K562 (cell line): ENCODE data around the gene ROM1. TPM values are rescaled to one million over a fixed set of nuclear protein-coding genes. Genes with fewer than 3 reads are reported as not detected.

ENCODE experiments used
- ATF4 ChIP-seq: fragments of 450-650 bp; formaldehyde crosslinking; IDR thresholded peaks from 2 replicates; pipeline ENCODE4 v1.4.0; 2022; ENCODE audit warnings: mild to moderate bottlenecking, moderate library complexity
- CBX5 ChIP-seq: IDR thresholded peaks from 2 replicates; pipeline ENCODE4 v1.6.1; 2014; ENCODE audit warnings: low read depth, borderline replicate concordance
- CHD4 ChIP-seq: fragments of 200-600 bp; sonication (generic); IDR thresholded peaks from 3 replicates; pipeline ENCODE4 v1.6.1; 2012; ENCODE audit warnings: low read depth, mild to moderate bottlenecking, mixed read lengths, low read length, inconsistent platforms; ENCODE audit not compliant: insufficient read depth, insufficient replicate concordance, poor library complexity, severe bottlenecking
- CLOCK ChIP-seq: fragments of 250-450 bp; sonication (Bioruptor Pico); IDR thresholded peaks from 2 replicates; pipeline ENCODE4 v1.4.0; 2020; ENCODE audit warnings: mild to moderate bottlenecking, moderate library complexity, borderline replicate concordance
- ESRRA ChIP-seq: fragments of 450-650 bp; IDR thresholded peaks from 2 replicates; pipeline ENCODE4 v1.6.1; 2014; ENCODE audit warnings: low read depth, mild to moderate bottlenecking, moderate library complexity, borderline replicate concordance
- FOXK1 ChIP-seq: sonication (generic); formaldehyde crosslinking; IDR thresholded peaks from 2 replicates; pipeline ENCODE4 v1.8.0; 2022; ENCODE audit warnings: missing genetic modification reagents, mild to moderate bottlenecking, borderline replicate concordance
- HBP1 ChIP-seq: fragments of 450-650 bp; formaldehyde crosslinking; IDR thresholded peaks from 2 replicates; pipeline ENCODE4 v1.4.0; 2022; ENCODE audit warnings: missing genetic modification characterization
- HCFC1 ChIP-seq: IDR thresholded peaks from 2 replicates; pipeline ENCODE4 v1.6.1; 2012; ENCODE audit warnings: low read depth, low read length, improper control_type of control experiment
- HNRNPUL1 ChIP-seq: fragments of 200-400 bp; formaldehyde crosslinking; IDR thresholded peaks from 2 replicates; pipeline ENCODE4 v1.6.1; 2017; ENCODE audit warnings: low read length
- ILF3 ChIP-seq: fragments of 450-650 bp; IDR thresholded peaks from 2 replicates; pipeline ENCODE4 v1.6.1; 2018; ENCODE audit warnings: antibody characterized with exemption, mild to moderate bottlenecking, moderate library complexity, borderline replicate concordance
- LCOR ChIP-seq: sonication (generic); formaldehyde crosslinking; IDR thresholded peaks from 2 replicates; pipeline ENCODE4 v1.8.0; 2022; ENCODE audit warnings: mild to moderate bottlenecking, missing genetic modification reagents
- NRF1 ChIP-seq, 2 experiments: fragments of 450-650 bp; IDR thresholded peaks in 1 of 2; conservative IDR thresholded peaks in 1 of 2; 2 replicates each; pipeline ENCODE4 v1.6.1; 2014; ENCODE audit warnings: mild to moderate bottlenecking in 2 of 2
- NUFIP1 ChIP-seq: fragments of 450-650 bp; IDR thresholded peaks from 2 replicates; pipeline ENCODE4 v1.6.1; 2018; ENCODE audit not compliant: partially characterized antibody
- SRSF1 ChIP-seq: fragments of 200-400 bp; formaldehyde crosslinking; IDR thresholded peaks from 2 replicates; pipeline ENCODE4 v1.6.1; 2017; ENCODE audit warnings: mild to moderate bottlenecking, low read depth, low read length, moderate library complexity
- TGIF2 ChIP-seq: sonication (generic); formaldehyde crosslinking; IDR thresholded peaks from 2 replicates; pipeline ENCODE4 v1.8.1; 2022; ENCODE audit warnings: mild to moderate bottlenecking, missing genetic modification reagents, moderate library complexity
- XRCC3 ChIP-seq: fragments of 450-650 bp; IDR thresholded peaks from 2 replicates; pipeline ENCODE4 v1.6.1; 2017; ENCODE audit warnings: mild to moderate bottlenecking, moderate library complexity
- ZNF274 ChIP-seq: IDR thresholded peaks from 2 replicates; pipeline ENCODE4 v1.6.1; 2011; ENCODE audit warnings: low read depth, mild to moderate bottlenecking, low read length, moderate library complexity, borderline replicate concordance
- ZNF354B ChIP-seq: fragments of 250-450 bp; sonication (Bioruptor Pico); IDR thresholded peaks from 2 replicates; pipeline ENCODE4 v1.4.0; 2020
- ZNF395 ChIP-seq: fragments of 200-800 bp; sonication (Bioruptor generic); IDR thresholded peaks from 2 replicates; pipeline ENCODE4 v1.6.1; 2017; ENCODE audit warnings: missing genetic modification characterization, missing compliant biosample characterization
- ZNF76 ChIP-seq: fragments of 250-450 bp; sonication (Bioruptor Pico); IDR thresholded peaks from 2 replicates; pipeline ENCODE4 v1.4.0; 2020; ENCODE audit warnings: mild to moderate bottlenecking, moderate library complexity, borderline replicate concordance
- ZNF780A ChIP-seq: fragments of 250-450 bp; sonication (Bioruptor Pico); IDR thresholded peaks from 2 replicates; pipeline ENCODE4 v1.5.0; 2021; ENCODE audit warnings: mild to moderate bottlenecking
- polyA plus RNA-seq, 8 experiments: library from polyadenylated mRNA; depleted of rRNA in 4 of 8; stranded (reverse) in 5 of 8; unstranded in 3 of 8; fragments of >200 nt; fragmentation: Nextera tagmentation in 2 of 8; fragmentation: Illumina TruSeq in 1 of 8; extraction: Ambion mirVana in 2 of 8; extraction: Trizol in 1 of 8; gene quantifications; 2 replicates each; pipeline versions ENCODE4 v1.2.1 to v1.2.3, GENCODE V29; 2011 to 2014; ENCODE audit warnings: inconsistent platforms in 1 of 8, missing spikeins in 1 of 8
- total RNA-seq, 7 experiments: library from RNA; depleted of rRNA in 6 of 7; stranded (reverse); fragments of >200 nt in 6 of 7; fragmentation: Illumina TruSeq in 2 of 7; extraction: Trizol in 2 of 7; gene quantifications; 2 replicates each; pipeline versions ENCODE4 v1.2.1 to v1.2.3, GENCODE V29; 2011 to 2021; ENCODE audit warnings: low replicate concordance in 1 of 7

The ROM1 gene
- total and polyA plus RNA-seq, 9 of the 15 experiments (the other 6 are each of a cell fraction or from before 2014, with no cell fraction given): 0.75 to 4.0 (median 2.6) TPM

GRCh38 chr11:62611705-62612365 is 1.2 kb upstream of the ROM1 start (continued):
- no peak for TF ChIP-seq ZNF395 (CRISPR knock-in tag)
- TF ChIP-seq CLOCK (CRISPR knock-in tag): no peak
- TF ChIP-seq CBX5: no peak
- no peak for TF ChIP-seq ZNF274
- no peak for TF ChIP-seq TGIF2 (CRISPR knock-in tag)
- no peak for TF ChIP-seq NUFIP1
- TF ChIP-seq HNRNPUL1: no peak
- TF ChIP-seq CHD4: peak; percentile 46
- no peak for TF ChIP-seq NRF1 (conservative IDR thresholded peaks at IDR 0.05 in 1 of 2, IDR thresholded peaks at IDR 0.05 in 1 of 2)
- no peak for TF ChIP-seq LCOR
- no peak for TF ChIP-seq ZNF76 (CRISPR knock-in tag)
- no peak; the same call in 1 of the 2 replicates for TF ChIP-seq ESRRA
- TF ChIP-seq HBP1: peak; percentile 30; the same call in 1 of the 2 replicates
- no peak for TF ChIP-seq FOXK1 (CRISPR knock-in tag)
- TF ChIP-seq HCFC1: no peak
- no peak for TF ChIP-seq ZNF354B (CRISPR knock-in tag)
- TF ChIP-seq XRCC3: no peak
- TF ChIP-seq ILF3: no peak
- no peak for TF ChIP-seq SRSF1
- no peak for TF ChIP-seq ATF4 (CRISPR knock-in tag)
- no peak for TF ChIP-seq ZNF780A (CRISPR knock-in tag)
